Colonic mucosa (tissue), 4 donors: ENCODE results near the gene SLC25A45. TPM values are rescaled to one million over a fixed set of nuclear protein-coding genes. Genes with fewer than 3 reads are reported as not detected.

ENCODE experiments used
- DNase-seq: peaks from one replicate; pipeline ENCODE4 v3.0.0-alpha.2; 2020
- H3K27ac ChIP-seq: fragments of 200-600 bp; one replicate; pipeline ENCODE4 v1.8.0; 2021
- H3K27me3 ChIP-seq: fragments of 200-600 bp; one replicate; pipeline ENCODE4 v1.8.0; 2021
- H3K36me3 ChIP-seq: fragments of 200-600 bp; one replicate; pipeline ENCODE4 v1.8.0; 2021
- H3K4me1 ChIP-seq: fragments of 200-600 bp; one replicate; pipeline ENCODE4 v1.8.0; 2021; ENCODE audit warnings: mild to moderate bottlenecking
- H3K4me3 ChIP-seq: fragments of 200-600 bp; one replicate; pipeline ENCODE4 v1.8.0; 2021
- H3K9ac ChIP-seq, 2 donors: one replicate each; pipeline ENCODE4 v1.7.0; 2013; ENCODE audit warnings: control low read depth in 2 of 2, low read depth in 2 of 2, low read length in 2 of 2
- H3K9me3 ChIP-seq: fragments of 200-600 bp; one replicate; pipeline ENCODE4 v1.8.0; 2021
- CTCF ChIP-seq: fragments of 200-600 bp; IDR thresholded peaks from one replicate; pipeline ENCODE4 v1.8.0; 2022; ENCODE audit warnings: antibody characterized with exemption, mild to moderate bottlenecking
- intact Hi-C: fragments of 100-400 bp; cut with DNase I; formaldehyde crosslinking; loops from one replicate; pipeline ENCODE4 v1.14.1; 2022
- total RNA-seq, 2 donors: library from RNA; stranded (reverse); fragmentation: NEBNext Ultra II Directional in 1 of 2; extraction: Animal tissue kit (Norgen Biotek cat#: 25700) in 1 of 2; gene quantifications; one replicate each; pipeline ENCODE4 v1.2.1, GENCODE V29; 2021
- donor health status: healthy.
- donor health status: DM: no; HTN: no; CAD: no.
- donor health status: DM: no; HTN: no; CAD: no.

SLC25A45 gene
- total RNA-seq, 2 donors from 2014 or later, result 4.4 to 6.9 TPM

- DNase-seq, result no peak
Measured at GRCh38 chr11:65325435-65325834, 57.0 kb downstream of the SLC25A45 start.

More at GRCh38 chr11:65325435-65325834, 57.0 kb downstream of the SLC25A45 start:
- Histone ChIP-seq H3K27me3 (no peaks in the 10 kb centered on the region), H3K9ac (no peak overlapping the region), H3K36me3 (peaks cover 12% of the 10 kb centered on the region), H3K4me3 (no peak overlapping the region), H3K4me1 (no peaks in the 10 kb centered on the region), H3K9me3 (no peaks in the 10 kb centered on the region), H3K27ac (no peak overlapping the region)
- intact Hi-C loops, result loop anchor here (10.0 kb wide), 1 partner anchor 121 kb away; no protein-coding TSS in a partner anchor
- no peak for TF ChIP-seq CTCF

Other genes starting within 250 kb of the SLC25A45 start
- gene SYVN1, start 248.1 kb downstream of the SLC25A45 start, total RNA-seq, result 10 to 100 TPM; 64.3 to 66.0 TPM
- not detected for gene SPDYC, start 212.4 kb downstream of the SLC25A45 start, total RNA-seq
- gene CAPN1, start 200.7 kb downstream of the SLC25A45 start, total RNA-seq, result 100 to 1,000 TPM; 325 to 416 TPM
- 10 to 100 TPM in 1 of 2 donors, 1 to 10 TPM in 1; 5.9 to 28.0 TPM for gene POLA2, start 120.7 kb downstream of the SLC25A45 start, total RNA-seq
- 10 to 100 TPM in 1 of 2 donors, 1 to 10 TPM in 1; 7.8 to 28.3 TPM for gene CDC42EP2, start 67.8 kb downstream of the SLC25A45 start, total RNA-seq
- gene DPF2, start 48.8 kb downstream of the SLC25A45 start, total RNA-seq, result 10 to 100 TPM; 35.0 to 48.0 TPM
- under 1 TPM; 0.48 to 0.77 TPM for gene TIGD3, start 27.9 kb downstream of the SLC25A45 start, total RNA-seq
- 10 to 100 TPM; 30.7 to 43.9 TPM for gene FRMD8, start 4.0 kb upstream of the SLC25A45 start, total RNA-seq
- 100 to 1,000 TPM; 269 to 502 TPM for gene NEAT1, start 40.2 kb upstream of the SLC25A45 start, total RNA-seq
- 1,000 to 10,000 TPM; 4,716 to 6,071 TPM for gene MALAT1, start 116.4 kb upstream of the SLC25A45 start, total RNA-seq
- gene SCYL1, start 142.4 kb upstream of the SLC25A45 start, total RNA-seq, result 10 to 100 TPM; 59.2 to 84.1 TPM
- 10 to 100 TPM; 27.3 to 31.1 TPM for gene LTBP3, start 175.7 kb upstream of the SLC25A45 start, total RNA-seq
- gene ZNRD2, start 187.8 kb upstream of the SLC25A45 start, total RNA-seq, result 10 to 100 TPM; 16.6 to 30.8 TPM
- 10 to 100 TPM; 27.4 to 32.2 TPM for gene FAM89B, start 189.9 kb upstream of the SLC25A45 start, total RNA-seq
- 10 to 100 TPM; 58.5 to 78.5 TPM for gene EHBP1L1, start 193.4 kb upstream of the SLC25A45 start, total RNA-seq
- gene KCNK7, start 213.2 kb upstream of the SLC25A45 start, total RNA-seq, result under 1 TPM; 0.40 to 0.69 TPM
- 100 to 1,000 TPM in 1 of 2 donors, 10 to 100 TPM in 1; 92.7 to 102 TPM for gene MAP3K11, start 231.6 kb upstream of the SLC25A45 start, total RNA-seq
- 10 to 100 TPM; 41.5 to 72.4 TPM for gene PCNX3, start 233.1 kb upstream of the SLC25A45 start, total RNA-seq